T-helper 2 cell (primary cell): ENCODE data around the gene RNF5.
"Not testable (repeated sequence)": the region's sequence is repeated elsewhere in the genome, so short reads cannot be mapped to it uniquely, and the experiment has no call there.

Experiments used
- DNase-seq, 5 experiments: peaks; one replicate each; pipeline versions ENCODE4 v3.0.0 to v3.0.0-alpha.2; 2012 to 2022

The RNF5 gene

GRCh38 chr6:32190054-32190851 is 12.0 kb downstream of the RNF5 start, which contains the start of gene PBX2:
Gene PBX2, minus strand, starts transcription at chr6:32190202. Its CDS starts 287 bp downstream, at chr6:32189915.
- peak; percentile 49 to 95 (median 67) for DNase-seq

- DNase-seq: no peak
Measured at GRCh38 chr6:32190911-32191677, 12.9 kb downstream of the RNF5 start.

DNA sequence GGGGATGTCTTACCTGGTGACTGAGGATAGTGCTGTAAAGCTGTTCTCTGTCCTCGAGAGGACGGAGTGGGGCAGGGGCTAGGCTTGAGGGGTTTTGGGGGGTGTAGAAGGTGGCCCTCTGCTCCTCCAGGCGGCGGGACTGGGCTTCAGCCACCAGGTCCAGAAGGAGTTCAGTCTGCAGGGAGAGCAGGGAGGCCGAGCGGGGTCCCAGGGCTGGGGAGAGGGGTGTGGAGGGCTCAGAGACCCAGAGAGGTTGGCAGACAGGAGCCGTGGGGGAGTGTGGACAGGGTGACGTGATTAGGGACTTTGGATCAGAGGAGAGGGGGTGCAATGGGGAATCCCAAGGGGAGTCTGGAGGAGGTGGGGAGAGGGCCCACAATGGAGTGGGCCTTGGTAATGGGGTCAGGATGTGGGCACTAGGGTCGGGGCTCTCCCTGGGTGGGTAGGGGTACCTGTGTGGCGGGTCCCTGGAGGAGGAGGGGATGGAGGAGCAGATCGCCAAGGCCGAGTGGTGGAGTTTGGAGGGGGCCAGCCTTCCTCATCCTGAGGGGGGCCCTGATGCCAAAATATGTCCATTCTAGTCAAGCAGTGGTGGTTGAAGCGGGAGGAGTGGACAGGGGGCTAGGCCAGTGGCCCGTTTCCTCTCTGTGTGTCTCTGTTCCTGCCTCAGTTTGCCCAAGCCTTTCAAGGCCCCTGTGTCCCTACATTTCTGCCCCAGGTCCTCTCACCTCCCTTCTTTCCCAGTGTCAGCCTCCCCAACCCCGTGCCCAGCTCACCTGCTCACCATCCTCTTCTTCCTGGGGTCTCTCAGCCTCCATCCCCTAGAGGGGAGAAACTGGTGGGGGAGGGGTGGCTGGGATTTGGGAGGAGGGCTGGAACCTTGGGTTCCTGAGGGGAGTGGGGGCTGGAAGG is 13.7 kb downstream of the RNF5 start:
- peak in 2 of 5 experiments; percentile 25 to 32 for DNase-seq

DNA sequence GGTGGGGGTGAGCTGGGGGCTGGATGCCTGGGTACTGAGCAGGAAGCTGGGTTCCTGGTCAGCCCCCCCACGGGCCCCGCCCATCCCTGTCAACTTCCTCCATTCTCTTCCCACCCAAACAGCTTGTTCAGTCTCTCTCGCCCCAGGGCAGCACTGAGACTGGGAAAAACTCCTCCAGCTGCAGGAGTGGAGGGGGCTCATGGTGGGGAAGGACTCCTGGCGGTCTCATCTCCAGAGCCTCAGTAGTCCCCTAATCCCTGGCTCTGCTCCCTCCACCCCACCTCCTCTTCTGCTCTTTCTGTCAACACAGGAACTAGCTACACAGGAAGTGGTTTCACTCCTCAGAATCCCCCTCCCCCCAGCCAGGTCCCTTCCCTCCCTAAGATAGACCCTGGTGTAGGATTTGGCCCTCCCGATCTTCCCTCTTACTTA is 14.4 kb downstream of the RNF5 start, which contains the start of gene GPSM3:
GPSM3 (minus strand) TSS at position 36 of the 432 bp plus-strand sequence. CDS start 130 bp downstream, outside the sequence.
- peak in 4 of 5 experiments; percentile 13 to 86 (median 50) for DNase-seq

DNA sequence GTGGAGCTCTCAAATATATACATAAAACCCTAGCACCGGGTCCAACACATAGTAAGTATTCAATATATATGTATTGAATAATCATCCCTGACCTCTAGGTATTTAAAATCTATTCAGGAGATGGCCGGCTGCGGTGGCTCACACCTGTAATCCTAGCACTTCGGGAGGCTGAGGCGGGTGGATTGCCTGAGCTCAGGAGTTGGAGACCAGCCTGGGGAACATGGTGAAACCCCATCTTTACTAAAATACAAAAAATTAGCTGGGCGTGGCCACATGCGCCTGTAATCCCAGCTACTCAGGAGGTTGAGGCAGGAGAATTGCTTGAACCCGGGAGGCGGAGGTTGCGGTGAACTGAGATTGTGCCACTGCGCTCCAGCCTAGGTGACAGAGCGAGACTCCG is 14.9 kb downstream of the RNF5 start:
- not testable (repeated sequence) for DNase-seq

- DNase-seq: no peak
Measured at GRCh38 chr6:32194388-32194787, 16.2 kb downstream of the RNF5 start.

DNA sequence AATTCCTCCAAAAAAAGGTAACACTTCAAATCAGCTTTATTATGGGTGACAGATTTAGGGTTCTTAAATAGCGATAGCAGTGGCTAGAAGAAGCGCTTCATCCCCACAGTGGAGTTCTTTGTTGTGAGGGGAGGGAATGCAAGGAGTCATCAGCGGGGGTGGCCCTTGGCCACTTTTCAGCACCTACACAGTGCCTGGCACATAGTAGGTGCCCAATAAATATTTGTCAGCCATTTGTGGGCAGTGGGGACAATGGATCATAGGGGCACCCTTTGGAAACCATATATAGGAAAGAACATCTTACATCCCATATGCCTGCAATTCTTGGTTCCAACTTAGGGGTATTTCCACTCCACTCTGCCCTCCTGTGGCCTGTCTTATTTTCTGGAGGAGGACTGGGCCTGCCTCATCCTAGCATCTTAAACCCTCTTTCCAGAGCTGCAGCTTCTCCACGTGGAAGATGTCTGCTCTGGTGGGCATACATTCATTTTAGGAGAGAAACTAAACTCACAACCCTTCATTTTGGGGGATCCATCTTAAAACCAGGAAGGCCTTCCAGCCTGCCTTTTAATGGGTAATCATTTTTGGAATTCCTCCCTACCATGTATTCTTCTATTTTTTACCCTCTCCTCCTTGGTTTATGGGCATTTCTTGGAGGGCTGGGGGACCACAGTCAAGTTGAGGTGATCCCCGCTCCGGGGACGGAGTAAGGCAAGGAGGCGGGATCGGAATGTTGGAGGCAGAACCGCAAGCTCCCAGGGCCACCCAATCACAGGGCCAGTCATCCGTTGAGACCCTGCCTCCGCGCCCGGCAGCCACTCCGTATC is 16.8 kb downstream of the RNF5 start:
- peak in 1 of 5 experiments; percentile 63 for DNase-seq

GRCh38 chr6:32195652-32195901 is 17.4 kb downstream of the RNF5 start:
- peak; percentile 98 to 100 (median 100) for DNase-seq

GRCh38 chr6:32195902-32196681 is 17.9 kb downstream of the RNF5 start:
- DNase-seq: peak; percentile 20 to 67 (median 37)

GRCh38 chr6:32196682-32197616 is 18.7 kb downstream of the RNF5 start:
- no peak for DNase-seq

- no peak for DNase-seq
Measured at GRCh38 chr6:32198345-32198696, 20.1 kb downstream of the RNF5 start.

DNA sequence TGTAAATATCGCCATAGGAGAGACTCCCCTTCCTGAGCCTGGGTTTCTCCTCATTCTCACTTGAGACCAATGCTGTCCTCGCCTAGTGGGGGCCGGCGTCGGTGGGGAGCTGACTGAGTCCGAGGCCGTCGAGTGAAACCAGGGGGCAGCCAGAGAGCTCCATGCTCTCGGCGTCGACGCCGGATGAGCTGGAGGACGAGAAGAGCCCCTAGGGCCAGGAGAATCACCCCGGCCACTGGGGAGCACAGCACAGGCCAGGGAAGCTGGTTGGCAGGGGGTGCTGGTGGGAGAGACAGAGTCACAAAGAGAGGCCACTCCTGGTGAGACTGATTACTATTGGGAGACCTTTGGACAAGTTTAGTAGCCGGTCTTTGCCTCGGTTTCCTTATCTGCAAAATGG is 20.7 kb downstream of the RNF5 start:
- DNase-seq: no peak

- no peak for DNase-seq
Measured at GRCh38 chr6:32200711-32201475, 22.7 kb downstream of the RNF5 start.

GRCh38 chr6:32202186-32202585 is 24.0 kb downstream of the RNF5 start:
- DNase-seq: no peak

DNA sequence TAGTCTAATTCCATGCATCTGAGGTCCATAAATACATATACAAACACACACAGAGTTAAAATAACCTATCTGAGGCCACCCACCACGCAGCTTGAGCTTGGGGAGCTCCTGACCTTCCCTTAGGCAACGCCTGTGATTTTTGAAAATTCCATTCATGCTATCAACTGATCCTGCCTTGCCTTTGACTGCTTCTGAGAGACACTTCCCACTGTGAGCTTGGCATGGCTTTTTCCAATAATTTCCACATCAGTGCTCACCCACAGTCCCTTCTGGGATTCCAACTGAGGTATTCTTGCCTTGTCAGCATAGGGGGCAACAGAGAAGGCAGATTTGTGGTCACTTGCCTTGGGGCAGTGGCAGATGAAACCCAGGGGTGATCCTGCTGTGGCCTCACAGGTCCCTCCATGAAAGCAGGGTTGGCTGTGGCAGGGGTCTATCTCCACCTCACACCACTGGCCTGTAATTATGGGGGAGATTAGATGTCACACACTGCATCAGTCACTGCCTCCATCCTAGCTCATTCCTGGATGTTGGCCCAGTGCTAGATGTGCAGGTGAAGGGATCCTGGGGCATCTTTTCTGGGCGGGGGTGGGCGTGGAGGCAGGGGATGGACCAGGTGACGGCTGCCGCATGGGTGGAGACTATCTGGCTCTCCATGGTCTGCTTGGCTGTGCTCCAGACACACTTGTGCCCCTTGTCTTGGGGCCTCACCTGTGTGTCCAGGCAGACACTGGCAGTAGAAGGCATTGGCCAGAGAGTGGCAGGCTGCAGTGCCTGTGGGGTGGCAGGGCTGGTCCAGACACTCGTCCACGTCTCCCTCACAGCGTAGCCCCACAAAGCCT is 25.4 kb downstream of the RNF5 start:
- no peak for DNase-seq

GRCh38 chr6:32204268-32204715 is 26.1 kb downstream of the RNF5 start:
- DNase-seq: no peak

GRCh38 chr6:32208996-32209395 is 30.8 kb downstream of the RNF5 start:
- DNase-seq: no peak

GRCh38 chr6:32210191-32210601 is 32.0 kb downstream of the RNF5 start:
- no peak for DNase-seq
